ENCODE measurements around the gene RNF150. TPM values are rescaled to one million over a fixed set of nuclear protein-coding genes. Genes with fewer than 3 reads are reported as not detected.
"Not testable (repeated sequence)": the region's sequence is repeated elsewhere in the genome, so short reads cannot be mapped to it uniquely, and the experiment has no call there.

Gene RNF150
- total RNA-seq, 4 donors from 2014 or later = 33.1 to 53.3 (median 43.6) TPM

DNA sequence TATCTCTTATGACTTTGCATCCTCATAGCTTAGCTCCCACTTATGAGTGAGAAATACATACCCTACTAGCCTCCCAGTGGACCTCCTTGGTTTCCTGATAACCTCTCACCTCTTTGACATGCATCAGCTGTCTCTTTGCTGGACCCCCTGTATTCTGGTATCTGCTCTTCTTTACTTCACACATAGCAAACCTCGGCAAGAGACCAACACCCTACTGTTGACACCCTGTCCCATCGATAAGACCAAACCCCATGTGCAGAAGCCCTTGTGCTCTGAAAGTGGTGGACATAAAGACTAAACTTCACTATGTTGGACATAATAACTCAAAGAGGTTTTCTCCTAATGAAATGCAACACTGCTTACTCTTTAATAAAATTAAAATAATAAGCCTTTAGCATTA is 75.7 kb downstream of the RNF150 start:
- H3K27me3 ChIP-seq = no peaks in the 10 kb centered on the region
- no peak overlapping the region for H3K27ac ChIP-seq (replicated peaks in 1 of 4)
- H3K4me1 ChIP-seq = peaks cover 0 to 10% (median 3%) of the 10 kb centered on the region in 4 donors
- H3K4me3 ChIP-seq = no peak overlapping the region
- H3K9me3 ChIP-seq = no peaks in the 10 kb centered on the region
- 81% methylated on average over 2 of the region's 2 CpGs for WGBS
- no peaks in the 10 kb centered on the region for H3K36me3 ChIP-seq
- intact Hi-C loops (cut with DNase I) = no loop called here
- TF ChIP-seq POLR2A (IDR thresholded peaks at IDR 0.05; ENCODE audit: low read depth) (no peak), CTCF (IDR thresholded peaks at IDR 0.05) (no peak), EP300 (IDR thresholded peaks at IDR 0.05) (no peak), POLR2AphosphoS5 (IDR thresholded peaks at IDR 0.05) (no peak)
- no peak for DNase-seq (ENCODE audit: extremely low spot score)

DNA sequence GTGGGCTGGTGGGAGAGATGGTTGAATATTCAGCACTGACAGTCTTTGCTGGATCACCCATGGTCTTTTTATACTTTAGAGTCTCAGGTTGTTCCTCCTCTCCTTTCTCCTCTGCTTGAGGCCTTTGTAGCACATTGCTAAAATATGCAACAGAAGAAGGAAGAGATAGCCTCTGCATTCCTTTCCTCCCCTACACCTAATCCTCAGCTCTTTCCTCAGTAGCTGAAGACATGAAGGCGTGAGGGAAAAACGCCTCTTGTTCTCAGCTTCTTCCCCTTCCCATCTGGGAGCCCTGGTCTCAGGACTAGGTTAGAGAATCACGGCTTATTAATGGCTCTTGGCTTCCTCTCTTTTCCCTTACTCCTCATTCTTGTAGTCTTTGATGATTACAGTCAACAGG is 76.8 kb downstream of the RNF150 start:
- intact Hi-C loops (cut with DNase I) = no loop called here
- WGBS = 79% methylated on average over 3 of the region's 3 CpGs
- DNase-seq (ENCODE audit: extremely low spot score) = no peak
- Histone ChIP-seq H3K4me1 (peaks cover 0 to 6% (median 3%) of the 10 kb centered on the region in 4 donors), H3K9me3 (no peaks in the 10 kb centered on the region), H3K4me3 (no peak overlapping the region), H3K27me3 (no peaks in the 10 kb centered on the region), H3K36me3 (no peaks in the 10 kb centered on the region), H3K27ac (replicated peaks in 1 of 4) (no peak overlapping the region)
- TF ChIP-seq POLR2A (IDR thresholded peaks at IDR 0.05; ENCODE audit: low read depth) = no peak
- no peak for TF ChIP-seq CTCF (IDR thresholded peaks at IDR 0.05)
- TF ChIP-seq EP300 (IDR thresholded peaks at IDR 0.05) = no peak
- TF ChIP-seq POLR2AphosphoS5 (IDR thresholded peaks at IDR 0.05) = no peak

- TF ChIP-seq EP300 (IDR thresholded peaks at IDR 0.05) = no peak
- no peak for TF ChIP-seq POLR2AphosphoS5 (IDR thresholded peaks at IDR 0.05)
- TF ChIP-seq POLR2A (IDR thresholded peaks at IDR 0.05; ENCODE audit: low read depth) = no peak
- TF ChIP-seq CTCF (IDR thresholded peaks at IDR 0.05) = no peak
- intact Hi-C loops (cut with DNase I) = no loop called here
- Histone ChIP-seq H3K27ac (replicated peaks in 1 of 4) (no peak overlapping the region), H3K27me3 (no peaks in the 10 kb centered on the region), H3K36me3 (no peaks in the 10 kb centered on the region), H3K4me1 (peaks cover 0 to 6% (median 3%) of the 10 kb centered on the region in 4 donors), H3K4me3 (no peak overlapping the region), H3K9me3 (no peaks in the 10 kb centered on the region)
- 89% methylated on average over 2 of the region's 2 CpGs for WGBS
- DNase-seq (ENCODE audit: extremely low spot score) = no peak
These were observed 78.8 kb downstream of the RNF150 start for GRCh38 chr4:141054446-141054845.

DNA sequence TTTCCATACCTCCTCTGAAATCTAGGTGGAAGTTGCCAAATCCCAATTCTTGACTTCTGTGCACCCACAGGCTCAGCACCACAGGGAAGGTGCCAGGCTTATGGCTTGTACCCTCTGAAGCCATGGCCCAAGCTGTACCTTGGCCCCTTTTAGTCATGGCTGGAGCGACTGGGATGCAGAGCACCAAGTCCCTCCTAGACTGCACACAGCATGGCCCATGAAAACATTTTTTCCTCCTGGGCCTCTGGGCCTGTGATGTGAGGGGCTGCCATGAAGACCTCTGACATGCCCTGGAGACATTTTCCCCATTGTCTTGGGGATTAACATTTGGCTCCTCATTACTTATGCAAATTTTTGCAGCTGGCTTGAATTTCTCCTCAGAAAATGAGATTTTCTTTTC is 82.3 kb downstream of the RNF150 start:
- DNase-seq (ENCODE audit: extremely low spot score); H3K4me3 ChIP-seq; H3K36me3 ChIP-seq; H3K27ac ChIP-seq (replicated peaks in 1 of 4); intact Hi-C loops (cut with DNase I); H3K27me3 ChIP-seq; H3K9me3 ChIP-seq: not testable (repeated sequence)
- WGBS = no CpG with 5 or more reads among the region's 1 CpG
- peaks cover 12 to 22% (median 16%) of the 10 kb centered on the region in 4 donors for H3K4me1 ChIP-seq

GRCh38 chr4:141047228-141047884 is 85.9 kb downstream of the RNF150 start:
- H3K4me1 ChIP-seq = peaks cover 7 to 28% (median 20%) of the 10 kb centered on the region in 4 donors
- H3K36me3 ChIP-seq = no peaks in the 10 kb centered on the region
- H3K27me3 ChIP-seq = no peaks in the 10 kb centered on the region
- no peak for TF ChIP-seq POLR2A (IDR thresholded peaks at IDR 0.05; ENCODE audit: low read depth)
- no peak for TF ChIP-seq CTCF (IDR thresholded peaks at IDR 0.05)
- no peak for TF ChIP-seq EP300 (IDR thresholded peaks at IDR 0.05)
- TF ChIP-seq POLR2AphosphoS5 (IDR thresholded peaks at IDR 0.05) = no peak
- intact Hi-C loops (cut with DNase I) = no loop called here
- no peak overlapping the region for H3K4me3 ChIP-seq
- DNase-seq (ENCODE audit: extremely low spot score) = no peak
- 26% methylated on average over 7 of the region's 7 CpGs for WGBS
- H3K27ac ChIP-seq (replicated peaks in 1 of 4) = peak overlapping the region; percentile 49 to 74 (median 56)
- H3K9me3 ChIP-seq = no peaks in the 10 kb centered on the region
